GM23248 (cell line): Measurements from ENCODE around the gene NXPH2. TPM values are rescaled to one million over a fixed set of nuclear protein-coding genes. Genes with fewer than 3 reads are reported as not detected.

Source experiments
- DNase-seq: peaks from one replicate; pipeline ENCODE4 v3.0.0-alpha.2; 2015
- H2AFZ ChIP-seq: fragments of 200-600 bp; sonication (generic); 2 replicates; pipeline ENCODE4 v1.6.1; 2016; ENCODE audit warnings: antibody characterized with exemption
- H3F3A ChIP-seq: fragments of 200-600 bp; sonication (generic); 2 replicates; pipeline ENCODE4 v1.6.1; 2016; ENCODE audit warnings: mild to moderate bottlenecking, antibody characterized with exemption, mixed run types; ENCODE audit not compliant: insufficient read depth
- H3K27ac ChIP-seq: fragments of 200-600 bp; sonication (generic); 2 replicates; pipeline ENCODE4 v1.5.1; 2016; ENCODE audit warnings: mild to moderate bottlenecking
- H3K27me3 ChIP-seq: fragments of 200-600 bp; sonication (generic); replicated peaks from 2 replicates; pipeline ENCODE4 v1.6.1; 2016; ENCODE audit warnings: mild to moderate bottlenecking; ENCODE audit not compliant: insufficient read depth
- H3K36me3 ChIP-seq: fragments of 200-600 bp; sonication (generic); 2 replicates; pipeline ENCODE4 v1.6.1; 2016; ENCODE audit warnings: low read depth, mild to moderate bottlenecking
- H3K4me1 ChIP-seq: fragments of 200-600 bp; sonication (generic); 2 replicates; pipeline ENCODE4 v1.6.1; 2016; ENCODE audit warnings: mild to moderate bottlenecking; ENCODE audit not compliant: insufficient read depth
- H3K4me2 ChIP-seq: fragments of 200-600 bp; sonication (generic); one replicate; pipeline ENCODE4 v1.6.1; 2016; ENCODE audit warnings: mild to moderate bottlenecking; ENCODE audit not compliant: unreplicated experiment
- H3K4me3 ChIP-seq: fragments of 200-600 bp; sonication (generic); 2 replicates; pipeline ENCODE4 v1.5.1; 2016; ENCODE audit warnings: mild to moderate bottlenecking
- H3K79me2 ChIP-seq: fragments of 200-600 bp; sonication (generic); 2 replicates; pipeline ENCODE4 v1.6.1; 2016; ENCODE audit warnings: mild to moderate bottlenecking; ENCODE audit not compliant: insufficient read depth
- H3K9ac ChIP-seq: fragments of 200-600 bp; sonication (generic); 2 replicates; pipeline ENCODE4 v1.6.1; 2016; ENCODE audit warnings: mild to moderate bottlenecking
- H3K9me2 ChIP-seq: fragments of 200-600 bp; sonication (generic); 2 replicates; pipeline ENCODE4 v1.6.1; 2016; ENCODE audit warnings: mixed run types, mild to moderate bottlenecking, moderate library complexity; ENCODE audit not compliant: insufficient read depth
- H3K9me3 ChIP-seq: fragments of 200-600 bp; sonication (generic); one replicate; pipeline ENCODE4 v1.6.1; 2017; ENCODE audit warnings: low read depth
- H4K20me1 ChIP-seq: fragments of 200-600 bp; sonication (generic); 2 replicates; pipeline ENCODE4 v1.6.0; 2016; ENCODE audit not compliant: insufficient read depth
- EZH2 ChIP-seq: fragments of 200-600 bp; sonication (generic); IDR thresholded peaks from 2 replicates; pipeline ENCODE4 v1.6.1; 2018; ENCODE audit warnings: antibody characterized with exemption, mild to moderate bottlenecking; ENCODE audit not compliant: insufficient read depth, poor library complexity, severe bottlenecking
- EZH2phosphoT487 ChIP-seq: fragments of 200-600 bp; sonication (generic); IDR thresholded peaks from 2 replicates; pipeline ENCODE4 v1.6.1; 2018; ENCODE audit warnings: antibody characterized with exemption, moderate library complexity, mild to moderate bottlenecking, low read depth; ENCODE audit not compliant: insufficient read depth
- WGBS, 2 experiments: methylation state at CpG; one replicate each; pipeline ENCODE4 v1.1.6; 2015 to 2017; ENCODE audit warnings: low lambda C conversion rate in 2 of 2, low coverage in 1 of 2; ENCODE audit errors: missing lambda C conversion rate in 2 of 2; 5-methylcytosine and 5-hydroxymethylcytosine counted together
- in situ Hi-C: fragments of 300-500 bp; cut with MboI; formaldehyde crosslinking; loops from 2 replicates; pipeline ENCODE4 v1.15.0; 2020
- polyA plus RNA-seq: library from polyadenylated mRNA; unstranded; fragments of >200 nt; fragmentation: Nextera tagmentation; extraction: Ambion mirVana; gene quantifications from 2 replicates; pipeline ENCODE4 v1.2.1, GENCODE V29; 2016
- total RNA-seq: library from RNA; depleted of rRNA; stranded (reverse); fragments of >200 nt; shearing (Covaris generic); gene quantifications from 2 replicates; pipeline ENCODE4 v1.2.3, GENCODE V29; 2014

NXPH2 gene
- total and polyA plus RNA-seq, 2 experiments from 2014 or later = not detected

- Histone ChIP-seq H3K4me2 (no peak overlapping the region), H3K9me3 (no peaks in the 10 kb centered on the region), H3K27ac (no peak overlapping the region), H3K27me3 (0 out of 2 replicates have a peak, but pooled peaks cover 6% of the 10 kb centered on the region), H3K9me2 (no peaks in the 10 kb centered on the region), H3K4me3 (no peak overlapping the region), H3K36me3 (no peaks in the 10 kb centered on the region), H3K4me1 (no peaks in the 10 kb centered on the region), H3K79me2 (no peaks in the 10 kb centered on the region), H2AFZ (no peak overlapping the region), H3F3A (no peaks in the 10 kb centered on the region), H4K20me1 (no peaks in the 10 kb centered on the region), H3K9ac (no peak overlapping the region)
- in situ Hi-C loops = no loop called here
- no peak for DNase-seq
- WGBS, 2 experiments = 25 to 42% methylated on average over 3 of the region's 3 CpGs
- TF ChIP-seq EZH2 = no peak
- no peak for TF ChIP-seq EZH2phosphoT487
These were observed 13.7 kb downstream of the NXPH2 start for GRCh38 chr2:138766464-138766863.

GRCh38 chr2:138763971-138764370 is 16.2 kb downstream of the NXPH2 start:
- Histone ChIP-seq H2AFZ (no peak overlapping the region), H3K4me2 (no peak overlapping the region), H3K4me1 (no peaks in the 10 kb centered on the region), H3K9me2 (no peaks in the 10 kb centered on the region), H3K9me3 (no peaks in the 10 kb centered on the region), H4K20me1 (no peaks in the 10 kb centered on the region), H3K9ac (no peak overlapping the region), H3K36me3 (no peaks in the 10 kb centered on the region), H3K27ac (no peak overlapping the region), H3K27me3 (0 out of 2 replicates have a peak, but pooled peaks cover 6% of the 10 kb centered on the region), H3K79me2 (no peaks in the 10 kb centered on the region), H3F3A (no peaks in the 10 kb centered on the region), H3K4me3 (no peak overlapping the region)
- TF ChIP-seq EZH2 (no peak), EZH2phosphoT487 (no peak)
- in situ Hi-C loops = no loop called here
- DNase-seq = no peak

GRCh38 chr2:138762533-138762932 is 17.7 kb downstream of the NXPH2 start:
- Histone ChIP-seq H3K4me2 (no peak overlapping the region), H3K9ac (no peak overlapping the region), H3K4me3 (no peak overlapping the region), H4K20me1 (no peaks in the 10 kb centered on the region), H3K9me2 (no peaks in the 10 kb centered on the region), H3K27me3 (0 out of 2 replicates have a peak, but pooled peaks cover 6% of the 10 kb centered on the region), H3K79me2 (no peaks in the 10 kb centered on the region), H3K9me3 (no peaks in the 10 kb centered on the region), H2AFZ (no peak overlapping the region), H3F3A (no peaks in the 10 kb centered on the region), H3K27ac (no peak overlapping the region), H3K4me1 (no peaks in the 10 kb centered on the region), H3K36me3 (no peaks in the 10 kb centered on the region)
- TF ChIP-seq EZH2 = no peak
- in situ Hi-C loops = no loop called here
- DNase-seq = no peak

GRCh38 chr2:138760676-138761075 is 19.5 kb downstream of the NXPH2 start:
- H3K9ac ChIP-seq = no peak overlapping the region
- 0 out of 2 replicates have a peak, but pooled peaks cover 3% of the 10 kb centered on the region for H3K27me3 ChIP-seq
- H3K36me3 ChIP-seq = no peaks in the 10 kb centered on the region
- no peaks in the 10 kb centered on the region for H3F3A ChIP-seq
- no peak overlapping the region for H3K27ac ChIP-seq
- no peaks in the 10 kb centered on the region for H3K9me3 ChIP-seq
- no peak overlapping the region for H3K4me2 ChIP-seq
- H3K4me3 ChIP-seq = no peak overlapping the region
- no peaks in the 10 kb centered on the region for H3K79me2 ChIP-seq
- H4K20me1 ChIP-seq = no peaks in the 10 kb centered on the region
- no peaks in the 10 kb centered on the region for H3K4me1 ChIP-seq
- no peaks in the 10 kb centered on the region for H3K9me2 ChIP-seq
- no peak overlapping the region for H2AFZ ChIP-seq
- DNase-seq = no peak
- TF ChIP-seq EZH2phosphoT487 (no peak), EZH2 (no peak)
- 3 to 7% methylated on average over 3 of the region's 3 CpGs for WGBS, 2 experiments
- in situ Hi-C loops = no loop called here

GRCh38 chr2:138757384-138757783 is 22.8 kb downstream of the NXPH2 start:
- H3K4me3 ChIP-seq = no peak overlapping the region
- no peaks in the 10 kb centered on the region for H3K79me2 ChIP-seq
- H3K4me2 ChIP-seq = no peak overlapping the region
- no peaks in the 10 kb centered on the region for H3K9me2 ChIP-seq
- DNase-seq = no peak
- no peaks in the 10 kb centered on the region for H3K9me3 ChIP-seq
- no peaks in the 10 kb centered on the region for H3F3A ChIP-seq
- in situ Hi-C loops = no loop called here
- H3K36me3 ChIP-seq = no peaks in the 10 kb centered on the region
- no peak overlapping the region for H3K27ac ChIP-seq
- H3K27me3 ChIP-seq = no peaks in the 10 kb centered on the region
- no peaks in the 10 kb centered on the region for H3K4me1 ChIP-seq
- H4K20me1 ChIP-seq = no peaks in the 10 kb centered on the region
- no peak overlapping the region for H2AFZ ChIP-seq
- H3K9ac ChIP-seq = no peak overlapping the region
- 83 to 90% methylated on average over 2 of the region's 2 CpGs for WGBS, 2 experiments
- TF ChIP-seq EZH2 = no peak
- no peak for TF ChIP-seq EZH2phosphoT487
